Activated naive CD4-positive, alpha-beta T cell treated with Interleukin-2 at 50 U/mL for 16 hours (primary cell): Measurements from ENCODE around the gene FSD1L.
"Not testable (repeated sequence)": the region's sequence is repeated elsewhere in the genome, so short reads cannot be mapped to it uniquely, and the experiment has no call there.

Source experiments
- DNase-seq: peaks from one replicate; pipeline ENCODE4 v3.0.0-alpha.2; 2020

Gene FSD1L

GRCh38 chr9:105496826-105497225, 49.0 kb downstream of the FSD1L start:
- no peak for DNase-seq

- DNase-seq, result no peak
Observed at GRCh38 chr9:105497704-105498103, 49.9 kb downstream of the FSD1L start.

DNA sequence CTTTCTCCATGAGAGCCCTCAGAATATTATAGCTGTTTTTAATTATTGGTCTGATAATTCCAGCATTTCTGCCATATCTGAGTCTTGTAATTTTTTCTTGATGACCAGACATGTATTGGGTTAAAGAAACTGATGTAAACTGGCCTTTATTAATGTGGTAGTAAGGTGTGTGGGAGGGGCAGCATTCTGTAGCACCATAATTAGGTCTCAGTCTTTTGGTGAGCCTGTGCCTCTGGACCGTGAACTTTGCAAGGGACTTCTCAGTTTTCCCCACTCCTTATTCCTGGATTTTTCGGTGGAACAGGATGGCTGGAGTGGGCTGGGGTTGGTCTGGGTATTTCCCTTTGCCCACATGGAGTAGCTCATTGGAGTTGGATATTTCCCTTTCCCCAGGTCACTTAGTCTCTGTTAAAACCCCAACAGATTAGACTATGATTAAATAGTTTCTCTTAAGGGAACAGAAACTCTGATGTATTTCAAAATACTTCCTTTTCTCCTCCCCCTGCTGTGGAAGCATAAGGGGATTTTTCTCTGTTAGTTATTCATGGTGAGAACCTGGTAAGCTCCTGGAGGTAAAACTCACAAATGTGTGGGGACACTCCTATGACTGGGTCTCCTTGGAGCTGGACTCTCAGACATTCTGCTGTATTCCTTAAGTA, 52.4 kb downstream of the FSD1L start:
- DNase-seq, result no peak

DNA sequence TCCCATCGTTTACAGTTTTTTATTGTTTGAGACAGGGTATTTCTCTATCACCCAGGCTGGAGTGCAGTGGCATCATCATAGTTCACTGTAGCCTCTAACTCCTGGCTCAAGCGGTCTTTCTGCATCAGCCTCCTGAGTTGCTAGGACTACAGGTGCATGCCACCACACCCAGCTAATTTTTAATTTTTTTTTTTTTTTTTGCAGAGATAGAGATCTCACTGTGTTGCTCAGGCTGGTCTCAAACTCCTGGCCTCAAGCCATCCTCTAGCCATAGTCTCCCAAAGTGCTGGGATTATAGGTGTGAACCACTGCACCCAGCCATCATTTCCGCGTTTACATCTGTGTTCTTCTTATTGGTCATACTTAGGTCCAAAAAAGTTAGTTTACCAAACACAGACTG, 53.6 kb downstream of the FSD1L start:
- DNase-seq, result no peak

DNA sequence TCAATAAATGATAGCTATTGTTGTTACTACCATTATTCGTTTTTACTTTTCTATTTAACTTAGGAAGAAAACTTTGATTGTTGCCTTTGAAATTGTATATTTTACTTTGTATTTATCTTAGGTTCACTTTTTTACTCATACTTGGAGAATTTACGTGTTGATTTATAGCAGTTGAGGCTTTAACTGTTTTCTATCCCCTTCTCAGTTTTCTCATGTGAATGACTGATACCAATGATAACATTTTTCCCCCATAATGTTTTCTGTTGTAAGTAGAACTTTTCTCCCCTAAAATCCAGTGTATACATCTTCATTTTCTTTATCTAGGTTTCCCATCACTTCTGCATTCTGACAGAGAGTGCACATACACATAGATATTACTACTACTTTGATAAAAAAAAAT, 54.4 kb downstream of the FSD1L start:
- DNase-seq, result no peak

DNA sequence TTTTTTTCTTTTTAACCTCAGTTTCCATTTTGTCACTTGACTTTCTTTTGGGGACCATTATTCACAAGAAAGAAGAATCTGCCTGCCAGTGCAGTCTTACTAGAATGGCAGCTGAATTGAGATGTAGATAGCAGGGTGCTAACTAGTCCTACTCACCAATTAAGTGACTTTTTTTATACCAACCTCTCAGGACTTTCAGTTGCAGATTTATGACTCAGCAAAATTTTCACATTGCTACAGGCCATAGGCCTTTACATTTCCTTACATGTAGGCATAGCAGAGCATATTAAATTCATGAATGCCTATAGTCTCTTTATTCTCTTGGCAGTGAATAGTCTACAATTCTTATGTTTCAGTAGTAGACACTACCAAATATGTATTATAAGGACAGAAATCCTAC, 56.0 kb downstream of the FSD1L start:
- no peak for DNase-seq

GRCh38 chr9:105507096-105507790, 59.4 kb downstream of the FSD1L start:
- no peak for DNase-seq

DNA sequence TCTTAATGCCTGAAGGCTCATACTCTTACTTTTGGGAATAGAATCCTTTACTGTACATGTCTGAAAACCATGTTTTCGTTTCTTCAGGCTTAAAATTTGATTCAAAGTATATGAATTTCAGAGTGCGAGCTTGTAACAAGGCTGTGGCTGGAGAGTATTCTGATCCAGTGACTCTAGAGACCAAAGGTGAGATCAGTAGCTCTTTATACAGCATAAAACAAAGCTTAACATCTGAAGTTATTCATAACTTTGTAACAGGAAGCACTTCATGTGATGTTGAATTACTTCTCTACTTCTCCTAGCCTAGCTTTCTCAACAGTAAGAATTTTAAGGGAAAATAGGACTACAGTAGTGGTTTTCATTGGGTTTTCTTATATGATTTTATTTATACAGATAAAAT, 60.7 kb downstream of the FSD1L start:
- DNase-seq, result no peak

DNA sequence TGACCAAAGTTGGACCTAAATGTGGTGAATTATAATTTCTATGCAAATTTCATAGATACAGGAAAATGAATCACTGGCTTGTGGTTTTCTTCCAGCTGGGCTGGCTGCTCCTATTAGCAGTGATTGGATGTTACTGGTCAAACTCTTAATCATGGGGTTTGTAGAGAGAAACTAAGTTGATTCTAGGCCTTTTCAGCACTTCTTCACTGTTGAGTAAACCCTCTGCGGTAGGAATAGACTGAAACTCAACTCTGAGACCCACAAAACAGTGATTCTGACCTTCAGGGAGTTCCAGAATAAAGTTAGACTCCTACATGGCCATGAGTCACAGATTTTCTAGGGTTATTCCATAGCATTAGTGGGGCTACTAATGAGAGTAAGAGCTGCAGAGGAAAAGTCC, 62.2 kb downstream of the FSD1L start:
- DNase-seq, result no peak

DNA sequence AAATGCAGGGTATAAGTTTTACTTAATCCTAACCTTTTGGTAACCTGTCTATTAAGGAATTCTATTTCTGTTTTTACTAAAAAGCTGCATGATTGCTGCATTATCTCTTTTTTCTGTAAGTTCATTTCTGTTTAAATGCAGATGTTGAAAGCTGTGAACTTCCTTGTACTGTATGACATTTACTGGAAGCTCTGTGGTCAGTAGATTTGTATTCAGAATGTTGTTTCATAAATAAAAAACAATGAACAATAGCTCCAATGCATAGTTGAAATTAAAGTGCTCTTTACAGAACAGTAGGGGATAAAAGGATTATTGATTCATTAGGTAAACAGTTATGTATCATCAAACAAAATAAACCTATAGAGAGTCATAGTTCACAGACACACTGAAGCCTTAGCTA, 63.6 kb downstream of the FSD1L start:
- no peak for DNase-seq

DNA sequence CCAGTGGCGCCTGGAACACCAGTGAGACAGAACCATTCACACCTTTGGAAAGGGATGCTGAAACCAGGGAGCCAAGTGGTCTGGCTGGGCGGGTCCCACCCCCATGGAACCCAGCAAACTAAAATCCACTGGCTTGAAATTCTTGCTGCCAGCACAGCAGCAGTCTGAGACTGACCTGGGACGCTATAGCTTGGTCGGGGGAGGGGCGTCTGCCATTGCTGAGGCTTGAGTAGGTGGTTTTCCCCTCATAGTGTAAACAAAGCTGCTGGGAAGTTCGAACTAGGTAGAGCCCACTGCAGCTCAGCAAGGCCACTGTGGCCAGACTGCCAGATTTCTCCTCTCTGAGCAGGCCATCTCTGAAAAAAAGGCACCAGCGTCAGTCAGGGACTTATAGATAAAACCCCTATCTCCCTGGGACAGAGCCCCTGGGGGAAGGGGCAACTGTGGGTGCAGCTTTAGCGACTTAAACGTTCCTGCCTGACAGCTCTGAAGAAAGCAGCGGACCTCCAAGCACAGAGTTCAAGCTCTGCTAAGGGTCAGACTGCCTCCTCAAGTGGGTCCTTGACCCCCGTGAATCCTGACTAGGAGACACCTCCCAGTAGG, 68.1 kb downstream of the FSD1L start:
- DNase-seq, result no peak

GRCh38 chr9:105519710-105520369, 72.0 kb downstream of the FSD1L start:
- DNase-seq, result peak; percentile 32

- not testable (repeated sequence) for DNase-seq
Observed at GRCh38 chr9:105520992-105521391, 73.2 kb downstream of the FSD1L start.

DNA sequence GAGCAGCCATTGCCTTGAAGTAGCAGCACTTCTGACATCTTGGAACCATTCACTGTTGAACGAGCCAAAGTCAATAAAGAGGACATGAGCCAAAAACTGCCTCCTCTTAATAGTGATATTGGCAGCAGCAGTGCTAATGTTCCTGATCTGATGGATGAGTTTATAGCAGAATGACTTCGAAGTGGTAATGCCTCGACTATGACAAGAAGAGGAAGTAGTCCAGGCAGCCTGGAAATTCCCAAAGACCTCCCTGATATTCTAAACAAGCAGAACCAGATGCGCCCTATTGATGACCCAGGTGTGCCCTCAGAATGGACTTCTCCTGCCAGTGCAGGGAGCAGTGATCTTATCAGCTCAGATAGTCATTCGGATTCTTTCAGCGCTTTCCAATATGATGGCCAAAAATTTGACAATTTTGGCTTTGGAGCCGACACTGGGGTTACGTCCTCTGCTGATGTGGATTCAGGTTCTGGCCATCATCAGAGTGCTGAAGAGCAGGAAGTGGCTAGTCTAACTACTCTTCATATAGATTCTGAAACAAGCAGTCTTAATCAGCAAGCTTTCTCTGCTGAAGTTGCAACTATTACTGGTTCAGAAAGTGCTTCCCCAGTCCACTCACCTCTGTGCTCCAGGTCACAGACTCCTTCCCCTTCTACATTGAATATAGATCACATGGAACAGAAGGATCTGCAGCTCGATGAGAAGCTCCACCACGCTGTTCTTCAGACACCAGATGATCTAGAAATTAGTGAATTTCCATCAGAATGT, 75.0 kb downstream of the FSD1L start:
- not testable (repeated sequence) for DNase-seq

GRCh38 chr9:105531530-105531929, 83.7 kb downstream of the FSD1L start:
- DNase-seq, result no peak

GRCh38 chr9:105535920-105536668, 88.3 kb downstream of the FSD1L start:
- no peak for DNase-seq

GRCh38 chr9:105539452-105539851, 91.6 kb downstream of the FSD1L start:
- DNase-seq, result no peak

DNA sequence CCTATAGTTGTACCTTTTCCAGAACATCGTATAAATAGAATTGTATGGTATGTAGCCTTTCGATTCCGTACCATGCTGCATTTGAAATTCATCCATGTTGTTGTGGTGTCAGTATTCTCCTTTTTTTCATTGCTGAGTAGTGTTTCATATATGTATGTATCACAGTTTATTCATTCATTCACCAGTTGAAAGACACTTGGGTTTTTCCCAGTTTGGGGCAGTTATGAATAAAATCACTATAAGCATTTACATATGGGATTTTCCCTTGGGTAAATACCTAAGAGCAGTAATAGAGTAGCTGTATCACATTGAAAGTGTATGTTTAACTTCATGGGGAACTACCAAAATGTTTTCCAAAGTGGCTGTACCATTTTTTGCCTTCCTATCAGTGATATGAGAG, 94.0 kb downstream of the FSD1L start:
- DNase-seq, result no peak

DNA sequence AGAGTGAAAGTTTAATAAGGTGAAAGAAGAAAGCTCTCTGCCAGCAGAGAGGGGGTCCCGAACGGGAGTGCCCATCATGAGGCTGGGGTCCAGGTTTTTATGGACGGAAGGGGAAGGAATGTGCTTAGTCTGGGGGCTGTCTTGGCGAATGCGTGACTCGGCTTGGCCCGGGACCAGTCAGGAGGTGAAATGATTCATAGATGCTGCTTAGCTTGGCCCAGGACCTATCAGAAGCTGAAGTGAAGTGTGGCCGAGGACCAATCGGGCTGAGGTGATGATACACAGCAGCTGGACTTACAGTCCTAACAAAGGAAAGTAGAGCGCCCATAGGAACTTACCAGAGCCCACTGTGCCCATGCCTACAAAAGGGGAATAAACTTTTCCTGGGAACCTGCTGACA, 106.2 kb downstream of the FSD1L start:
- no peak for DNase-seq

GRCh38 chr9:105557804-105558610, 110.2 kb downstream of the FSD1L start, which contains the start of gene FKTN:
Gene FKTN (plus strand): TSS chr9:105558131. CDS start chr9:105575033, 16,902 bp downstream.
- DNase-seq, result peak; percentile 85

DNA sequence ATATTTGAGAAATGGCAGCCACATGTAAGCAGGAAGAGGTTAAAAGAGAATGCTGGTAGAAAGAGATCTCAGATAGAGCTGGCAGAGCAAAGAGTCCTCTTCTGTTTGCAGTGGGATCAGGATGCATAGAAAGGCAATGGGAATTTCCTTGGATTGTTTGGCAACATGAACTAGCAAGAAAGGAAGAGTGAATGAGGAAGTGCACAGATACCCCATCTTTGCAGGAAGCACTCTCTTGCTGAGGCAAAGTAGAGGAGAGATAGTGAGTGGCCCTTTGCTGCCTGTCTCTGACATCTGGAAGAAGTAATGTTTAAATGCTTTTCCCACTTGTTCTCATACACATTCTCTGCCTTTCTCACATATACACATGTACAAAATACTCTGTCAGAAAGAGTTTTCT, 124.6 kb downstream of the FSD1L start:
- DNase-seq, result no peak
